Adrenal gland (tissue), 12 donors: ENCODE data around the gene IGFBP4. TPM values are rescaled to one million over a fixed set of nuclear protein-coding genes. Genes with fewer than 3 reads are reported as not detected.

Experiments
- DNase-seq, 7 donors: peaks; one replicate each; pipeline ENCODE4 v3.0.0-alpha.2; 2019 to 2020
- H3K27ac ChIP-seq, 5 donors: fragments of 200-600 bp; sonication (generic) in 4 of 5; 1 replicate in 3 of 5; 2 replicates in 2 of 5; pipeline versions ENCODE4 v1.5.1 to v1.8.0; 2016 to 2020; ENCODE audit warnings: mild to moderate bottlenecking in 1 of 5
- H3K27me3 ChIP-seq: fragments of 200-600 bp; 2 replicates; pipeline ENCODE4 v1.8.0; 2021
- H3K36me3 ChIP-seq, 2 donors: fragments of 200-600 bp; replicated peaks in 1 of 2; 1 replicate in 1 of 2; 2 replicates in 1 of 2; pipeline versions ENCODE4 v1.5.1 to v1.8.0; 2018 to 2022
- H3K4me1 ChIP-seq, 2 donors: fragments of 200-600 bp; replicated peaks in 1 of 2; 1 replicate in 1 of 2; 2 replicates in 1 of 2; pipeline versions ENCODE4 v1.5.1 to v1.8.0; 2018 to 2021
- H3K4me3 ChIP-seq, 4 donors: fragments of 200-600 bp; sonication (generic) in 3 of 4; one replicate each; pipeline ENCODE4 v1.5.1; 2016 to 2018
- H3K9me3 ChIP-seq, 3 donors: fragments of 200-600 bp; sonication (generic) in 1 of 3; replicated peaks in 1 of 3; 1 replicate in 2 of 3; 2 replicates in 1 of 3; pipeline versions ENCODE4 v1.5.1 to v1.8.0; 2016 to 2021
- CTCF ChIP-seq, 6 experiments: fragments of 450-650 bp in 4 of 6; fragments of 200-600 bp in 2 of 6; sonication (generic) in 1 of 6; IDR thresholded peaks; 1 replicate in 5 of 6; 2 replicates in 1 of 6; pipeline versions ENCODE4 v1.5.1 to v1.8.0; 2016 to 2021; ENCODE audit warnings: antibody characterized with exemption in 6 of 6, mild to moderate bottlenecking in 2 of 6, moderate library complexity in 1 of 6
- POLR2A ChIP-seq, 2 donors: fragments of 450-650 bp; IDR thresholded peaks; one replicate each; pipeline ENCODE4 v1.6.1; 2017; ENCODE audit warnings: antibody characterized with exemption in 2 of 2, mild to moderate bottlenecking in 2 of 2, moderate library complexity in 1 of 2
- WGBS, 4 donors: extraction: QIAGEN DNeasy Blood & Tissue Kit in 2 of 4; methylation state at CpG; one replicate each; pipeline versions ENCODE4 v1.1.5 to v1.1.7; 2013 to 2017; 5-methylcytosine and 5-hydroxymethylcytosine counted together
- intact Hi-C, 2 donors: fragments of 100-400 bp; cut with DNase I; formaldehyde crosslinking; loops; one replicate each; pipeline versions ENCODE4 v1.14.1 to v1.15.0; 2022 to 2023
- polyA plus RNA-seq, 3 donors: library from polyadenylated mRNA; stranded (reverse); fragments of 200-250 nt in 2 of 3; fragments of 350-450 nt in 1 of 3; fragmentation: Illumina TruSeq in 1 of 3; extraction: RNeasy Lipid Tissue Mini Kit (QIAGEN cat#74804) in 1 of 3; gene quantifications; one replicate each; pipeline ENCODE4 v1.2.3, GENCODE V29; 2013 to 2014
- total RNA-seq, 9 donors: library from RNA; depleted of rRNA in 4 of 9; stranded (reverse); fragments of >200 nt in 4 of 9; fragments of 120-200 nt in 1 of 9; fragmentation: NEBNext Ultra II Directional in 1 of 9; extraction: Animal tissue kit (Norgen Biotek cat#: 25700) in 1 of 9; gene quantifications; one replicate each; pipeline versions ENCODE4 v1.1.0 to v1.2.4, GENCODE V29; 2013 to 2023
- donor health status: healthy with polysubstance abuse.
- donor health status: Bipolar disorder and iron deficiency.
- donor health status: DM: yes; HTN: yes; CAD: no.
- donor health status: DM: no; HTN: no; CAD: no.
- donor health status: DM: no; HTN: no; CAD: no.
- donor health status: DM: yes; HTN: yes; CAD: no.

The IGFBP4 gene
- total and polyA plus RNA-seq, 12 donors = 21.4 to 458 (median 256) TPM

GRCh38 chr17:40437095-40437732, 6.0 kb upstream of the IGFBP4 start:
- Histone ChIP-seq H3K4me1 (peaks cover 0 to 1% of the 10 kb centered on the region in 2 donors), H3K9me3 (no peaks in the 10 kb centered on the region), H3K36me3 (no peaks in the 10 kb centered on the region), H3K27ac (no peak overlapping the region), H3K4me3 (no peak overlapping the region), H3K27me3 (no peaks in the 10 kb centered on the region)
- intact Hi-C loops = no loop called here
- DNase-seq = peak in 1 of 7 donors; percentile 10
- WGBS, 4 donors = 89 to 92% (median 91%) methylated on average over 4 to 5 of the region's 5 CpGs
- TF ChIP-seq CTCF (IDR thresholded peaks at IDR 0.05) (no peak), POLR2A (IDR thresholded peaks at IDR 0.05) (no peak)

- WGBS, 4 donors = 53 to 73% (median 68%) methylated on average over 4 of the region's 4 CpGs
- H3K4me1 ChIP-seq = peaks cover 0 to 7% of the 10 kb centered on the region in 2 donors
- no peak overlapping the region for H3K27ac ChIP-seq
- no peak overlapping the region for H3K4me3 ChIP-seq
- no peaks in the 10 kb centered on the region for H3K36me3 ChIP-seq
- H3K9me3 ChIP-seq = no peaks in the 10 kb centered on the region
- intact Hi-C loops = loop anchor here (5.0 to 10.0 kb wide), 3 partner anchors 92 to 125 kb away; partner anchors contain the start of gene CCR7 (in 1 of the 2)
- H3K27me3 ChIP-seq = no peaks in the 10 kb centered on the region
- no peak for TF ChIP-seq POLR2A (IDR thresholded peaks at IDR 0.05)
- peak in 1 of 7 donors; percentile 9 for DNase-seq
These were observed 3.1 kb upstream of the IGFBP4 start for GRCh38 chr17:40440166-40440565.

- intact Hi-C loops = loop anchor here (2.0 to 10.0 kb wide), 4 partner anchors 90 to 122 kb away; partner anchors contain the start of gene CCR7 (in 1 of the 2)
- peaks cover 0 to 16% of the 10 kb centered on the region in 2 donors for H3K4me1 ChIP-seq
- H3K27ac ChIP-seq = peak overlapping the region in 4 of 5 donors; percentile 64 to 97 (median 81)
- H3K27me3 ChIP-seq = no peaks in the 10 kb centered on the region
- H3K9me3 ChIP-seq = no peaks in the 10 kb centered on the region
- TF ChIP-seq POLR2A (IDR thresholded peaks at IDR 0.05) (no peak), CTCF (IDR thresholded peaks at IDR 0.05) (peak in 1 of 6 experiments; percentile 19)
- no peaks in the 10 kb centered on the region for H3K36me3 ChIP-seq
- 47 to 62% (median 53%) methylated on average over 9 to 29 of the region's 29 CpGs for WGBS, 4 donors
- peak in 1 of 7 donors; percentile 35 for DNase-seq
- H3K4me3 ChIP-seq = peak overlapping the region in 2 of 4 donors; percentile 16 to 60
These were observed 656 bp upstream of the IGFBP4 start for GRCh38 chr17:40442392-40443195.

GRCh38 chr17:40443988-40444899, 994 bp downstream of the IGFBP4 start:
- WGBS, 4 donors = 32 to 47% (median 34%) methylated on average over 7 to 15 of the region's 15 CpGs
- intact Hi-C loops = loop anchor here (2.0 to 10.0 kb wide), 4 partner anchors 88 to 121 kb away; partner anchors contain the start of gene CCR7 (in 1 of the 2)
- H3K9me3 ChIP-seq = no peaks in the 10 kb centered on the region
- peak overlapping the region in 2 of 4 donors; percentile 32 to 60 for H3K4me3 ChIP-seq
- H3K27me3 ChIP-seq = no peaks in the 10 kb centered on the region
- TF ChIP-seq POLR2A (IDR thresholded peaks at IDR 0.05) (no peak), CTCF (IDR thresholded peaks at IDR 0.05) (no peak)
- DNase-seq = no peak
- H3K4me1 ChIP-seq = peaks cover 0 to 32% of the 10 kb centered on the region in 2 donors
- H3K36me3 ChIP-seq = no peaks in the 10 kb centered on the region
- H3K27ac ChIP-seq = peak overlapping the region; percentile 8 to 97 (median 64)
